ENCODE measurements around the gene CYTH3. TPM values are rescaled to one million over a fixed set of nuclear protein-coding genes. Genes with fewer than 3 reads are reported as not detected.
A peak's percentile ranks its signal among the peaks of the same experiment; 100 is the strongest.

The CYTH3 gene
- total and polyA plus RNA-seq, 2 of the 8 experiments (the other 6 are each of a cell fraction or from before 2014, with no cell fraction given), result 10.3 to 11.9 TPM

- Histone ChIP-seq H3K36me3 (ENCODE audit: control insufficient read depth in 2 of 4, insufficient read depth in 4 of 4, low read length in 3 of 4) (peaks cover 0 to 6% (median 0%) of the 10 kb centered on the region in 4 experiments; a peak in 2 of 8 replicates), H3K23me2 (ENCODE audit: low read depth, low read length) (no peaks in the 10 kb centered on the region), H2BK15ac (ENCODE audit: low read length) (no peak overlapping the region), H3K4ac (replicated peaks; ENCODE audit: insufficient read length, low read depth, low read length) (no peak overlapping the region), H3K14ac (ENCODE audit: insufficient read length) (no peak overlapping the region), H3K27ac (ENCODE audit: low read depth, low read length) (no peak overlapping the region), H3K23ac (ENCODE audit: insufficient read length) (no peak overlapping the region), H3K18ac (ENCODE audit: extremely low read depth, low read length) (no peak overlapping the region), H3K4me1 (replicated peaks in 1 of 4; ENCODE audit: control insufficient read depth in 3 of 4, insufficient read depth in 4 of 4, low read length in 3 of 4) (peaks cover 0 to 19% (median 12%) of the 10 kb centered on the region in 4 experiments; a peak in 5 of 7 replicates), H3K9me3 (ENCODE audit: insufficient read depth in 2 of 2, low read depth in 1 of 2, low read length in 1 of 2) (no peaks in the 10 kb centered on the region), H3K27me3 (replicated peaks in 1 of 4; ENCODE audit: control insufficient read depth in 3 of 4, extremely low read depth in 1 of 4, insufficient read depth in 3 of 4, low read length in 3 of 4) (no peaks in the 10 kb centered on the region), H2AK5ac (ENCODE audit: low read depth, low read length) (no peak overlapping the region), H2BK120ac (replicated peaks; ENCODE audit: low read depth, low read length) (no peak overlapping the region), H4K5ac (ENCODE audit: insufficient read length, low read depth, low read length) (no peak overlapping the region), H3K79me2 (ENCODE audit: control insufficient read depth in 1 of 2, insufficient read depth in 2 of 2, low read length in 2 of 2) (no peaks in the 10 kb centered on the region), H2BK20ac (ENCODE audit: low read length) (no peak overlapping the region), H3K56ac (replicated peaks; ENCODE audit: insufficient read length, low read depth, low read length) (no peak overlapping the region), H2BK12ac (ENCODE audit: low read depth, low read length) (peak overlapping the region; percentile 11; the same call in 1 of the 2 replicates), H3K4me3 (ENCODE audit: extremely low read depth in 1 of 4, insufficient read depth in 2 of 4, low read depth in 3 of 4, low read length in 4 of 4) (no peak overlapping the region), H4K20me1 (replicated peaks in 1 of 2; ENCODE audit: control insufficient read depth in 1 of 2, insufficient read depth in 2 of 2, low read length in 2 of 2) (peaks cover 1 to 2% of the 10 kb centered on the region in 2 experiments), H3K79me1 (ENCODE audit: low read depth, low read length) (no peaks in the 10 kb centered on the region), H4K91ac (replicated peaks; ENCODE audit: insufficient read length, low read length) (peak overlapping the region; percentile 61), H2AFZ (ENCODE audit: low read length) (no peak overlapping the region), H2BK5ac (ENCODE audit: low read depth, low read length) (peak overlapping the region; percentile 73), H4K8ac (ENCODE audit: extremely low read depth, insufficient read depth, low read length) (no peak overlapping the region), H3K4me2 (ENCODE audit: insufficient read depth in 1 of 2, low read depth in 2 of 2, low read length in 2 of 2) (no peak overlapping the region), H3K9ac (replicated peaks in 1 of 4; ENCODE audit: extremely low read depth in 1 of 4, low read depth in 3 of 4, low read length in 3 of 4) (no peak overlapping the region)
- ChIA-PET POLR2A (ENCODE audit: partially characterized antibody) (interaction anchor here (0.6 to 1.1 kb wide), 2 partner anchors 11 to 117 kb away, joined by 3 read pairs; no protein-coding TSS in a partner anchor), CTCF (ENCODE audit: partially characterized antibody) (interaction anchor here (1.0 to 3.0 kb wide), 5 partner anchors 9 to 174 kb away, joined by 3 to 18 read pairs (median 3); no protein-coding TSS in a partner anchor)
- no peak for FAIRE-seq
- no peak for DNase-seq (ENCODE audit: low read depth in 1 of 2, low spot score in 2 of 2)
- WGBS, 2 experiments (ENCODE audit: extremely low coverage in 1 of 2, insufficient coverage in 1 of 2, insufficient read length in 1 of 2, insufficient replicate concordance in 2 of 2, low coverage in 1 of 2, low lambda C conversion rate in 2 of 2, missing lambda C conversion rate in 1 of 2), result 88% methylated on average over 14 of the region's 14 CpGs; no CpG with 5 or more reads in 1 of the 2 experiments
- TF ChIP-seq RAD21 (IDR thresholded peaks at IDR 0.05 in 1 of 2, conservative IDR thresholded peaks at IDR 0.05 in 1 of 2; ENCODE audit: low read depth in 2 of 2, low read length in 2 of 2), result no peak
- TF ChIP-seq TAF7 (optimal IDR thresholded peaks at IDR 0.05; ENCODE audit: borderline replicate concordance, low read depth, low read length), result no peak
- no peak for TF ChIP-seq HDAC2 (IDR thresholded peaks at IDR 0.05; ENCODE audit: borderline replicate concordance in 1 of 2, low read depth in 2 of 2, low read length in 2 of 2)
- no peak for TF ChIP-seq KDM5A (IDR thresholded peaks at IDR 0.05; ENCODE audit: low read length)
- TF ChIP-seq SIX5 (IDR thresholded peaks at IDR 0.05; ENCODE audit: low read depth, low read length), result no peak
- TF ChIP-seq CBX8 (IDR thresholded peaks at IDR 0.05; ENCODE audit: borderline replicate concordance, low read depth, low read length), result no peak
- TF ChIP-seq TEAD4 (IDR thresholded peaks at IDR 0.05; ENCODE audit: low read depth, low read length), result no peak
- no peak for TF ChIP-seq JUN (IDR thresholded peaks at IDR 0.05; ENCODE audit: low read depth, low read length)
- no peak for TF ChIP-seq POLR2A (IDR thresholded peaks at IDR 0.05; ENCODE audit: control extremely low read depth in 1 of 2, low read depth in 2 of 2, low read length in 2 of 2)
- TF ChIP-seq SRF (IDR thresholded peaks at IDR 0.05; ENCODE audit: low read depth, low read length), result no peak
- TF ChIP-seq SUZ12 (IDR thresholded peaks at IDR 0.05; ENCODE audit: low read length), result no peak
- no peak for TF ChIP-seq ASH2L (IDR thresholded peaks at IDR 0.05; ENCODE audit: low read length)
These were observed 99.5 kb downstream of the CYTH3 start for GRCh38 chr7:6172910-6173295.

Measured in H1 (cell line).